IMR-90 (cell line): ENCODE data around the gene PCDHA5. TPM values are rescaled to one million over a fixed set of nuclear protein-coding genes. Genes with fewer than 3 reads are reported as not detected.

ENCODE experiments used
- ATAC-seq: fragments of 200-7000 bp; cut with Tn5 transposase; 2 replicates; pipeline ENCODE4 v1.9.1; 2020; ENCODE audit warnings: low read depth, mild to moderate bottlenecking, moderate library complexity
- BruUV-seq: library from RNA; stranded (reverse); fragments of 400-500 nt; replicated peaks from 2 replicates; lab custom pipeline; 2021; lab: Mats Ljungman, UMichigan
- CTCF ChIA-PET: fragments of 300-600 bp; formaldehyde crosslinking; extraction: SDS; loops from one replicate; lab custom pipeline; 2021; ENCODE audit warnings: antibody characterized with exemption; lab: Yijun Ruan, JAX
- POLR2A ChIA-PET: fragments of 300-600 bp; sonication (Branson Sonifier 250); formaldehyde crosslinking; loops from one replicate; lab custom pipeline; 2022; ENCODE audit warnings: antibody characterized with exemption; ENCODE audit not compliant: unreplicated experiment; lab: Charles Lee
- DNase-seq: peaks from one replicate; pipeline ENCODE4 v3.0.0; 2013
- H2AFZ ChIP-seq: replicated peaks from 2 replicates; pipeline ENCODE3; 2013; ENCODE audit warnings: low read length, mild to moderate bottlenecking; ENCODE audit not compliant: poor library complexity
- H2AK5ac ChIP-seq: 2 replicates; pipeline ENCODE4 v1.6.1; 2013; ENCODE audit warnings: low read depth, low read length, inconsistent platforms
- H2AK9ac ChIP-seq: replicated peaks from 2 replicates; pipeline ENCODE3; 2013; ENCODE audit warnings: mild to moderate bottlenecking, low read depth, low read length, moderate library complexity; ENCODE audit not compliant: poor library complexity
- H2BK120ac ChIP-seq: 2 replicates; pipeline ENCODE4 v1.6.1; 2013; ENCODE audit warnings: low read depth, low read length, inconsistent platforms
- H2BK15ac ChIP-seq: 3 replicates; pipeline ENCODE4 v1.6.1; 2013; ENCODE audit warnings: low read depth, low read length, inconsistent platforms
- H2BK20ac ChIP-seq: 2 replicates; pipeline ENCODE4 v1.6.1; 2013; ENCODE audit warnings: low read depth, mild to moderate bottlenecking, inconsistent platforms, low read length, moderate library complexity
- H2BK5ac ChIP-seq: 2 replicates; pipeline ENCODE4 v1.6.1; 2013; ENCODE audit warnings: mild to moderate bottlenecking, low read depth, low read length, inconsistent platforms; ENCODE audit not compliant: poor library complexity, severe bottlenecking
- H3K14ac ChIP-seq: replicated peaks from 2 replicates; pipeline ENCODE4 v1.6.1; 2013; ENCODE audit warnings: low read depth, low read length, inconsistent platforms
- H3K18ac ChIP-seq: 2 replicates; pipeline ENCODE4 v1.6.1; 2013; ENCODE audit warnings: low read depth, low read length, control low read depth
- H3K23ac ChIP-seq: 2 replicates; pipeline ENCODE4 v1.6.1; 2013; ENCODE audit warnings: low read depth, low read length, inconsistent platforms
- H3K27ac ChIP-seq: 2 replicates; pipeline ENCODE4 v1.5.1; 2013; ENCODE audit warnings: mild to moderate bottlenecking, control low read depth, low read length; ENCODE audit not compliant: insufficient read depth
- H3K27me3 ChIP-seq: 2 replicates; pipeline ENCODE4 v1.6.1; 2013; ENCODE audit warnings: low read length; ENCODE audit not compliant: control insufficient read depth, insufficient read depth
- H3K36me3 ChIP-seq: 2 replicates; pipeline ENCODE4 v1.6.1; 2013; ENCODE audit warnings: low read length, mixed read lengths; ENCODE audit not compliant: control insufficient read depth, insufficient read depth
- H3K4ac ChIP-seq: 2 replicates; pipeline ENCODE4 v1.6.1; 2013; ENCODE audit warnings: low read depth, low read length, inconsistent platforms
- H3K4me1 ChIP-seq: 2 replicates; pipeline ENCODE4 v1.6.1; 2013; ENCODE audit warnings: low read length, mixed read lengths; ENCODE audit not compliant: control insufficient read depth, insufficient read depth
- H3K4me2 ChIP-seq: 2 replicates; pipeline ENCODE4 v1.6.1; 2013; ENCODE audit warnings: low read depth, mild to moderate bottlenecking, control low read depth, low read length, moderate library complexity
- H3K4me3 ChIP-seq: 2 replicates; pipeline ENCODE4 v1.5.1; 2013; ENCODE audit warnings: low read depth, mild to moderate bottlenecking, control low read depth, low read length, moderate library complexity; ENCODE audit not compliant: insufficient read depth
- H3K56ac ChIP-seq: 2 replicates; pipeline ENCODE4 v1.6.1; 2013; ENCODE audit warnings: low read length, inconsistent platforms; ENCODE audit not compliant: insufficient read depth; ENCODE audit errors: extremely low read depth
- H3K79me1 ChIP-seq, 2 experiments: 2 replicates each; pipeline ENCODE4 v1.6.1; 2013; ENCODE audit warnings: low read length in 2 of 2, inconsistent platforms in 1 of 2, low read depth in 1 of 2
- H3K9ac ChIP-seq: 2 replicates; pipeline ENCODE4 v1.6.1; 2013; ENCODE audit warnings: low read depth, low read length, control low read depth
- H3K9me1 ChIP-seq: 2 replicates; pipeline ENCODE4 v1.6.1; 2013; ENCODE audit warnings: low read length, inconsistent platforms; ENCODE audit not compliant: insufficient read depth
- H3K9me3 ChIP-seq: 2 replicates; pipeline ENCODE4 v1.6.1; 2013; ENCODE audit warnings: low read length; ENCODE audit not compliant: control insufficient read depth, insufficient read depth
- H4K20me1 ChIP-seq: 2 replicates; pipeline ENCODE4 v1.6.1; 2013; ENCODE audit warnings: low read length, inconsistent platforms; ENCODE audit not compliant: insufficient read depth
- H4K5ac ChIP-seq: 2 replicates; pipeline ENCODE4 v1.6.1; 2013; ENCODE audit warnings: mild to moderate bottlenecking, low read depth, low read length, control low read depth
- H4K8ac ChIP-seq, 2 experiments: 2 replicates each; pipeline ENCODE4 v1.6.1; 2013; ENCODE audit warnings: low read depth in 2 of 2, low read length in 2 of 2, control low read depth in 1 of 2, inconsistent platforms in 1 of 2
- H4K91ac ChIP-seq: 2 replicates; pipeline ENCODE4 v1.6.1; 2013; ENCODE audit warnings: low read depth, low read length, inconsistent platforms; ENCODE audit not compliant: insufficient read depth
- BHLHE40 ChIP-seq: fragments of 150-350 bp; IDR thresholded peaks from 2 replicates; pipeline ENCODE4 v1.6.1; 2016; ENCODE audit warnings: mild to moderate bottlenecking, low read depth, low read length
- CTCF ChIP-seq: conservative IDR thresholded peaks from 2 replicates; pipeline ENCODE4 v1.5.1; 2012; ENCODE audit warnings: mild to moderate bottlenecking, low read depth, low read length, improper control_type of control experiment
- ELK1 ChIP-seq: fragments of 150-350 bp; IDR thresholded peaks from 2 replicates; pipeline ENCODE4 v1.6.1; 2016; ENCODE audit warnings: low read depth, mild to moderate bottlenecking, low read length, moderate library complexity, borderline replicate concordance
- FOS ChIP-seq: fragments of 150-350 bp; IDR thresholded peaks from 2 replicates; pipeline ENCODE4 v1.6.1; 2016; ENCODE audit warnings: low read depth, low read length
- MAZ ChIP-seq: IDR thresholded peaks from 2 replicates; pipeline ENCODE4 v1.6.1; 2012; ENCODE audit warnings: low read depth, mild to moderate bottlenecking, low read length, improper control_type of control experiment, moderate library complexity, borderline replicate concordance
- MXI1 ChIP-seq: IDR thresholded peaks from 2 replicates; pipeline ENCODE4 v1.6.1; 2012; ENCODE audit warnings: low read depth, mild to moderate bottlenecking, low read length, moderate library complexity, borderline replicate concordance
- RAD21 ChIP-seq: IDR thresholded peaks from 2 replicates; pipeline ENCODE4 v1.6.1; 2012; ENCODE audit warnings: low read length, improper control_type of control experiment
- RCOR1 ChIP-seq: IDR thresholded peaks from 2 replicates; pipeline ENCODE4 v1.6.1; 2012; ENCODE audit warnings: mild to moderate bottlenecking, low read length, improper control_type of control experiment; ENCODE audit not compliant: insufficient replicate concordance
- USF2 ChIP-seq: fragments of 150-350 bp; IDR thresholded peaks from 2 replicates; pipeline ENCODE4 v1.6.1; 2017; ENCODE audit warnings: mild to moderate bottlenecking, antibody characterized with exemption, low read length, low read depth
- WGBS, 2 experiments: methylation state at CpG; one replicate each; pipeline versions ENCODE4 v1.1.5 to v1.1.7; 2013; ENCODE audit warnings: missing lambda C conversion rate in 2 of 2; ENCODE audit not compliant: insufficient read length in 1 of 2; ENCODE audit errors: extremely low coverage in 2 of 2; 5-methylcytosine and 5-hydroxymethylcytosine counted together
- dilution Hi-C: fragments of 300-500 bp; cut with HindIII; formaldehyde crosslinking; loops from one replicate; pipeline ENCODE4 v1.14.3; 2018; ENCODE audit warnings: low sequenced_read_pairs; ENCODE audit not compliant: unreplicated experiment
- in situ Hi-C: fragments of 300-500 bp; cut with MboI; formaldehyde crosslinking; loops from 3 replicates; pipeline ENCODE4 v1.14.3; 2019; ENCODE audit warnings: low sequenced_read_pairs, inconsistent platforms, mixed read lengths
- intact Hi-C: fragments of 100-400 bp; cut with micrococcal nuclease; formaldehyde crosslinking; loops from 2 replicates; pipeline ENCODE4 v1.10.0; 2022
- polyA plus RNA-seq, 3 experiments: library from polyadenylated mRNA; depleted of rRNA; stranded (reverse); fragments of >200 nt; gene quantifications; 2 replicates each; pipeline ENCODE4 v1.2.3, GENCODE V29; 2012; ENCODE audit warnings: low replicate concordance in 1 of 3
- total RNA-seq: library from RNA; depleted of rRNA; stranded (reverse); fragments of >200 nt; gene quantifications from 2 replicates; pipeline ENCODE4 v1.2.3, GENCODE V29; 2012

PCDHA5 gene
- total and polyA plus RNA-seq, 2 of the 4 experiments (the other 2 are of a cell fraction) = not detected

- TF ChIP-seq MXI1 = no peak
Measured at GRCh38 chr5:140855772-140856674, 34.6 kb downstream of the PCDHA5 start, which contains the start of gene PCDHA10 (continued).

GRCh38 chr5:140857177-140857986 is 36.0 kb downstream of the PCDHA5 start:
- Histone ChIP-seq H3K9me3 (peaks cover 29% of the 10 kb centered on the region), H3K27ac (no peak overlapping the region), H3K27me3 (no peaks in the 10 kb centered on the region), H2AFZ (no peak overlapping the region), H2BK20ac (no peak overlapping the region), H3K23ac (no peak overlapping the region), H4K20me1 (no peaks in the 10 kb centered on the region), H3K79me1 (no peaks in the 10 kb centered on the region), H3K9me1 (no peaks in the 10 kb centered on the region), H4K91ac (no peak overlapping the region), H3K36me3 (no peaks in the 10 kb centered on the region), H3K4me3 (no peak overlapping the region), H4K8ac (no peak overlapping the region), H2BK120ac (no peak overlapping the region), H4K5ac (no peak overlapping the region), H3K18ac (no peak overlapping the region), H3K4ac (no peak overlapping the region), H2AK9ac (no peak overlapping the region), H2BK15ac (no peak overlapping the region), H3K4me2 (no peak overlapping the region), H2BK5ac (no peak overlapping the region), H3K14ac (no peak overlapping the region), H3K9ac (no peak overlapping the region), H3K4me1 (no peaks in the 10 kb centered on the region), H3K56ac (no peak overlapping the region), H2AK5ac (no peak overlapping the region)
- 58% methylated on average over 38 of the region's 94 CpGs; no CpG with 5 or more reads in 1 of the 2 experiments for WGBS, 2 experiments
- ATAC-seq (no peak), DNase-seq (no peak)
- ChIA-PET CTCF (no interaction called here), POLR2A (no interaction called here)
- dilution Hi-C loops = no loop called here
- in situ Hi-C loops = no loop called here
- no TSS peak for BruUV-seq
- intact Hi-C loops = no loop called here
- TF ChIP-seq BHLHE40 (no peak), FOS (no peak), CTCF (no peak), MAZ (no peak), USF2 (no peak), ELK1 (no peak), MXI1 (no peak), RAD21 (no peak), RCOR1 (no peak)
